Dendritic cell treated with granulocyte-macrophage colony-stimulating factor and Interleukin-4, amounts not matched to agents 40 ng/mL and 50 ng/mL, for 4 days (primary cell): ENCODE measurements around the gene NXPH3.

Experiments used
- H3K27ac Mint-ChIP-seq: one replicate; pipeline ENCODE4 v1.8.0; 2022; ENCODE audit warnings: mild to moderate bottlenecking, mixed read lengths
- H3K27me3 Mint-ChIP-seq: one replicate; pipeline ENCODE4 v1.8.0; 2022; ENCODE audit warnings: mild to moderate bottlenecking, mixed read lengths
- H3K36me3 Mint-ChIP-seq: one replicate; pipeline ENCODE4 v1.8.0; 2022; ENCODE audit warnings: low read depth, mixed read lengths
- H3K4me1 Mint-ChIP-seq: one replicate; pipeline ENCODE4 v1.8.0; 2022; ENCODE audit warnings: low read depth, mixed read lengths
- H3K4me3 Mint-ChIP-seq: one replicate; pipeline ENCODE4 v1.8.0; 2022; ENCODE audit warnings: mild to moderate bottlenecking, moderate library complexity, mixed read lengths
- H3K9me3 Mint-ChIP-seq: one replicate; pipeline ENCODE4 v1.8.0; 2022; ENCODE audit warnings: mixed read lengths
- intact Hi-C: fragments of 100-400 bp; cut with micrococcal nuclease; formaldehyde crosslinking; loops from one replicate; pipeline ENCODE4 v1.15.0; 2022

Gene NXPH3

DNA sequence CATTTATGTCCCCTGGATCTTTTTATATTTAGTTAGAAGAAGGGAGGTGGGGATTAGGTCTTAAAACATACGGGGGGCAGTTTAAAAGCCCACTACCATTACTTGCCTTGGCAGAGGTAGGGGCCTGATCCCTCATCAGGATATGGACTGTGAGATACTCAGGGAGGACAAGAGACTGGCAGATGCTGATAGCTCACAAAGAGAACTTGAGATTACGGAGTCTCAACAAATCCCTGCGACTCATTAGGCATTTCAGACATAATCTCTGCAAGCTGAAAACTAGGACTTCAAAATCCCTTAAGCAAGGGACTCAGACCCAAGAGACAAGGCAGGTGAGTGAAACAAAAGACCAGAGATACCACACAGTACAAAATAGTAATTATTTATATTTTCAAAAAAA lies 23.2 kb downstream of the NXPH3 start:
- peaks cover 87% of the 10 kb centered on the region for H3K36me3 Mint-ChIP-seq
- no peaks in the 10 kb centered on the region for H3K27me3 Mint-ChIP-seq
- intact Hi-C loops = no loop called here

DNA sequence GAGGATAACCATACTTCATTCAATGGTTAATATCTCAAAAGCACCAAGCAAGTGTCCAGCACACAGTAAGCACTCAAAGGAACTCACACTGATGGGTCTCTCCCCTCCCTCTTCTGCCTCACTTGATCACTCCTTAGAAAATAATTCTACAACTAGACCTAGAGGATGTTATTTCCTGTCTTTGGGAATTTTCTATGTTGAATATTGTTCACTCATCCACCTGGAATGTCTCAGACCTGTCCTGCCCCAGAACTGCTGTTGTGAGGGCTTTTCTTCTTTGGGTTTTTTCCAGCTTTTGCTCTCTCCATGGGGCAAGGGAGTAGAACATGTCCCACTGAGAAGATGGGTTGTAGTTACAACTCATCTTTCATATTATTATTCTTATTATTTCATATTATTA lies 25.3 kb downstream of the NXPH3 start:
- no peaks in the 10 kb centered on the region for H3K27me3 Mint-ChIP-seq
- no peak overlapping the region for H3K4me3 Mint-ChIP-seq
- H3K4me1 Mint-ChIP-seq = peaks cover 55% of the 10 kb centered on the region
- peaks cover 95% of the 10 kb centered on the region for H3K36me3 Mint-ChIP-seq
- no peak overlapping the region for H3K27ac Mint-ChIP-seq
- H3K9me3 Mint-ChIP-seq = no peaks in the 10 kb centered on the region
- intact Hi-C loops = no loop called here

More for the DNA sequence above, 23.2 kb downstream of the NXPH3 start:
- Mint-ChIP-seq H3K9me3 (no peaks in the 10 kb centered on the region), H3K4me1 (peaks cover 47% of the 10 kb centered on the region), H3K27ac (no peak overlapping the region), H3K4me3 (no peak overlapping the region)

DNA sequence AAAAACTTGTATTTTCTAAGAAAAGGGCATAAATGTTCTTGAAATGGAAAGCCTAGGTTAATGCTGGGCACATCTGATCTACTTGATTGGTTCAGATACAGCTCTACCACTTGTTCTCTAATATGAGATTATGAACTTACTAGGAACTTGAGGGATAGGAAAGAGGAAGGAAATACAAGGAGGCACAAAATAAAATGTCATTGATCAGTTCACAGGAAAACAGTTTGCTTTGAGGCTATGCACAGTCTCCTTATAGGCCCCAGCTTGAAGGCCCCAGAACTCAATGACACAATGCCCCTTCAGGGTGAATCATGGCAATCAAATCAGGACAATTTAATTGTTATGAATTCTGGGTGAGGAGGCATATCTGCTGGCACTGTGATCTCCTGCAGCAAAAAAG lies 27.1 kb downstream of the NXPH3 start:
- no peaks in the 10 kb centered on the region for H3K9me3 Mint-ChIP-seq
- peak overlapping the region; percentile 30 for H3K4me3 Mint-ChIP-seq
- intact Hi-C loops = no loop called here
- H3K27ac Mint-ChIP-seq = peak overlapping the region; percentile 65
- H3K4me1 Mint-ChIP-seq = peaks cover 39% of the 10 kb centered on the region
- H3K27me3 Mint-ChIP-seq = no peaks in the 10 kb centered on the region
- H3K36me3 Mint-ChIP-seq = peaks cover 95% of the 10 kb centered on the region

DNA sequence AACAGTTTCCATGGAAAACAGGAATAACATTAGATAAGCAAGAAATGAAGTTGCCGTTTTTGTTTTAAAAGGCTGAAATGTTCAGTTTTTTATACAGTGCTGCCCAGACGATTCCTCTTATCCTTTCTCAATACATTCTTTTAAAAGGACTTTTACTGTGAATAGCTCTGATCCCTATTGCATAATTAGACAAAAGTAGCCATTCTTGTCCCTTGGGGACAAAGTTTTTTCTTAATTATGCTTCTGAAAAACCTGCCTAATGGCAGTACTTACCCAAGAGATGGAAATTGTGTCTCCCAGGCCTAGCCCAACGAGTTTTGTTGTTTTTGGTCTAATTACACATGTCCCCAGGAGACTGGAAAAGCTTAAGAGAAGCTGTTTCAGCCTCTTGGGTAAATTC lies 27.6 kb downstream of the NXPH3 start:
- Mint-ChIP-seq H3K27me3 (no peaks in the 10 kb centered on the region), H3K4me1 (peaks cover 34% of the 10 kb centered on the region), H3K4me3 (no peak overlapping the region), H3K9me3 (no peaks in the 10 kb centered on the region), H3K36me3 (peaks cover 95% of the 10 kb centered on the region), H3K27ac (peak overlapping the region; percentile 65)
- intact Hi-C loops = no loop called here

DNA sequence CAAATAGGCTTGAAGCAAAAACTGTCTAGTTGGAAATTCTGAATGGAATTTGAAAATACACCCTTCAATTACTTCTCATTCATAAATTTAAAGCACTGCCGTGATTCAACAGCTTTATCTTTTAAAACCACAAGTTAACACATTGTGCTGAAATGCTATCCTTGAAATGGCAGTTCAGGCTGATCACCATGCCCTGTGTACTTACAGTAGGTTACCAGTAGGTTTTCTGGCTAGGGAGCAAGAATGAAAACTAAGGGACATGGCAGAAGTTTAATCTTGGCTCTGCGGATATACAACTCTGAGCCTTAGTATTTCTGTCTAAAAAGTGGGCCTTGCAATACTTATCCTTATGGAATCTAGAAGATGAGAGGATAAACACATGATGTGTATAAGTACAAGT lies 28.0 kb downstream of the NXPH3 start:
- no peak overlapping the region for H3K27ac Mint-ChIP-seq
- no peaks in the 10 kb centered on the region for H3K27me3 Mint-ChIP-seq
- intact Hi-C loops = no loop called here
- H3K4me1 Mint-ChIP-seq = peaks cover 30% of the 10 kb centered on the region
- peaks cover 95% of the 10 kb centered on the region for H3K36me3 Mint-ChIP-seq
- H3K4me3 Mint-ChIP-seq = no peak overlapping the region
- no peaks in the 10 kb centered on the region for H3K9me3 Mint-ChIP-seq

DNA sequence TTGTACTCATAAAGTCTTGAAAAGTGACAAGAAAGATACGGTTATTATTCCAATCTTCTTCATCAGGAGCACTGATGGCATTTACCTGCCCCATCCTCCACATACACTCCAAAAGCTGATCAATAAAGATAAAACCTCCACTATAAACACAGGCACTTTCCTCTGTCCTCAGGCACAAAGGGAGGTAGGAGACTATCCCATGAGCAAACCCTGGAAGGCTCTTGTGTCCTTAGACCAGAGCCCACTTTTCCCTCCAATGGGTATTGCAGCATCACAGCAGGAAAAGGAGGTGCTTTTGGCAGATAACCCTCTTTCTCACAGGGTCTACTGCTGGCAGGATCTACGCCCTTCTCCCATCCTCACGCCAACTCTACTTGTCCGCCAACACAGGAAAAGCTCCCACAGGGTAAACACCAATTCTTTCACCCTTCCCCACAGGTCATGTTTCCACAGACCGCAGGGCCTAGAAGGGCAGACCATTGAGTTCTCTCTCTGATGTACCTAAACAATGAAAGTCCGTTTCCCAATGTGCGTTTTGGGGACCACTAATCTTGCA lies 28.7 kb downstream of the NXPH3 start:
- peaks cover 95% of the 10 kb centered on the region for H3K36me3 Mint-ChIP-seq
- intact Hi-C loops = no loop called here
- no peak overlapping the region for H3K27ac Mint-ChIP-seq
- no peak overlapping the region for H3K4me3 Mint-ChIP-seq
- H3K9me3 Mint-ChIP-seq = no peaks in the 10 kb centered on the region
- no peaks in the 10 kb centered on the region for H3K27me3 Mint-ChIP-seq
- peaks cover 35% of the 10 kb centered on the region for H3K4me1 Mint-ChIP-seq

DNA sequence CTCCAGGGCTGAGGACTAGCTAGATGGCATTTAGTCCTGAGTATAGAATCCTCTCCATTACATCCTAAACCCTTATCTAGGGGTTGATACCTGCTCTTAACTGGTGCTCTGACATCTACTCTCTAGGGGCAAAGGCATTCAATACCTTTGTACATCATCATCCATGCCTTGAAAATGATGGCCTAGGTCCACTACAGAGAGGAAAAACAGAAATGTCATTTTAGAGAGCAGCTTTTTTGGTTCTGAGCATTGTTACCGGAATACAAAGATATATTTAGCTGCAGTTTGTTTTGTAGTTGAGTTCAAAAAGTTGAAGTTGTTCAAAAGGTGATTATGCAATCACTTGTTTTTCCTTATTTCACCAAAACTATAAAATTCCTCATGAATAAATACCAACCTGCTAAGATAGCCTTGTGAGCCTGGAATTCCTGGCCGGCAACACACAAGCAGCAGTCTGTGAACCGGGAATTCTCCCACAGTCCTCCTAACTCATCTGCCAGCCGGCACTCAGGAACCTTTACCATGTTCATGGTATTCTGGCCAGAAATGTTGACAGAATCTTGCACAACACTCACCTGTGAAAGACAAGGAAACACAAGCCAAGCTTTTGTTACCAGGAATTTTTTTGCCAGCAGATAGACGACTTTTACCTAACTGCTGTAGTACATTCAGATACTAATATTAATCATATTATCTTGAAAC lies 35.4 kb downstream of the NXPH3 start:
- intact Hi-C loops = loop anchor here (10.0 kb wide), 1 partner anchor 54 kb away; no protein-coding TSS in a partner anchor
- Mint-ChIP-seq H3K27me3 (no peaks in the 10 kb centered on the region), H3K4me1 (peaks cover 38% of the 10 kb centered on the region), H3K27ac (peak overlapping the region; percentile 57), H3K9me3 (no peaks in the 10 kb centered on the region), H3K36me3 (peaks cover 88% of the 10 kb centered on the region), H3K4me3 (no peak overlapping the region)

DNA sequence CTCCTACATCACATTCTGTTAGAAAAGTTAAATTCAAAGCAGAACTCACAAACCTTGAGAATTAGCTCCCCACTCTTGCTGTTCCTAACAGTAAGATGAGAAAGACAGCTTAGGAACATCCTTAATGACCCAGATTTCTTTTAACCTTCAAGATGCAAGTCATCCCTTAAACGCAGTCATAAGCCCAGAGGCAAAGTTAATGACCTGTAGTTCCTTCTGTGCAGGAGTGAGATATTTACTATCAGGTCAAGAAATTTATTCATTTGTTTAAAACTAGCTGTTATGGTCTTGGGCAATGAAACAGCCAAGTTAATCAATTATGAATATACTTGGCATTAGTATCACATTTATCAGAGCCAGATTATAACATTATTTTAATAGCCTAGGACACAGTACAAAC lies 37.1 kb downstream of the NXPH3 start:
- no peaks in the 10 kb centered on the region for H3K9me3 Mint-ChIP-seq
- H3K4me1 Mint-ChIP-seq = peaks cover 49% of the 10 kb centered on the region
- no peak overlapping the region for H3K27ac Mint-ChIP-seq
- intact Hi-C loops = loop anchor here (10.0 kb wide), 1 partner anchor 52 kb away; no protein-coding TSS in a partner anchor
- H3K36me3 Mint-ChIP-seq = peaks cover 79% of the 10 kb centered on the region
- H3K4me3 Mint-ChIP-seq = no peak overlapping the region
- no peaks in the 10 kb centered on the region for H3K27me3 Mint-ChIP-seq

DNA sequence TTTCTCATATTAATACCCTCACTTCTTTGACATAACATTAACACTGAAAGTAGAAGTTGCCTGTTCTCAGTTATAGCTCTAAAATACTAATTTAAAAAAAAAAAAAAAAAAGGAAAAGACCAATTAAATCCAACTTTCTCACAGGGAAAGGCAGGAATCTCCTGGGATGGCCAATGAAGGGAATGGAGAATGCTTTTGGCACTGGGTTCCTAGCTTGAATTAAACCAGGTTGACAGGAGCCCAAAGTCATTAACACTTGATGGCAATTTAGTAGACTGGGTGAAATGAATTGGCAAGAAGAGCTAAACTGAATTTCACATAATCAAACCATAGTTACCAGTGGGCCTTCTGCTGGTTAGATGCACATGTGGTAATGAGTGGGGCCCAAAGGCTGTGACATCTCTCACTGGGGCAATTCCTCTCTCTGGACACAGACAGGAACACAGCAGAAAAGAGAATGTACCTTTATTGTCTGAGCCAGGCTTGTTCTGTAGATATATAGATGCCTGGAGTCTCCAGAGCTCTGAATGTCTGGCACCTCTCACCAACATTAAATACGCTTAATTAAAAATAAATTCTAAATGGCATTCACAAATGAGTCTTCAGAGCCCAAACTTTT lies 37.6 kb downstream of the NXPH3 start:
- H3K36me3 Mint-ChIP-seq = peaks cover 79% of the 10 kb centered on the region
- no peak overlapping the region for H3K27ac Mint-ChIP-seq
- intact Hi-C loops = loop anchor here (10.0 kb wide), 1 partner anchor 52 kb away; no protein-coding TSS in a partner anchor
- H3K27me3 Mint-ChIP-seq = no peaks in the 10 kb centered on the region
- peaks cover 49% of the 10 kb centered on the region for H3K4me1 Mint-ChIP-seq
- no peak overlapping the region for H3K4me3 Mint-ChIP-seq
- H3K9me3 Mint-ChIP-seq = no peaks in the 10 kb centered on the region

DNA sequence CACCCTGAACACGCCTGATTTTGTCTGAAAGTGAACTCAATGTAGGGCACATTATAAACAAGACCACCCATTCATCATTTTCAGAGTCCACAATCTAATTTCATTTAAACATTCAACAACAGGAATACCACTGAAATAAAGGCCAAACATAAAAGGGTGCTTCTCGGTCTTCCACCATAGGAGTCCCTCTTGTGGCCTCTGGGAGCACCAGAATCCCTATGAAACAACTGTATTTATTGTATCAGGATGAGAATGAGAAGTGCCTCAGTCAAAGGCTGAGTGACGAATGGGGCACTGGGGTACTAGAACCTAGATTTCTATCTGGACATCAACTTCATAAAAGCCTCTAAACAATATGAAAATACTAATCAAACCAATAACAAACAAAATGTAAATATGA lies 40.4 kb downstream of the NXPH3 start:
- peaks cover 28% of the 10 kb centered on the region for H3K4me1 Mint-ChIP-seq
- peaks cover 79% of the 10 kb centered on the region for H3K36me3 Mint-ChIP-seq
- H3K27ac Mint-ChIP-seq = no peak overlapping the region
- intact Hi-C loops = loop anchor here (10.0 kb wide), 1 partner anchor 49 kb away; no protein-coding TSS in a partner anchor
- H3K9me3 Mint-ChIP-seq = no peaks in the 10 kb centered on the region
- H3K27me3 Mint-ChIP-seq = no peaks in the 10 kb centered on the region
- no peak overlapping the region for H3K4me3 Mint-ChIP-seq

DNA sequence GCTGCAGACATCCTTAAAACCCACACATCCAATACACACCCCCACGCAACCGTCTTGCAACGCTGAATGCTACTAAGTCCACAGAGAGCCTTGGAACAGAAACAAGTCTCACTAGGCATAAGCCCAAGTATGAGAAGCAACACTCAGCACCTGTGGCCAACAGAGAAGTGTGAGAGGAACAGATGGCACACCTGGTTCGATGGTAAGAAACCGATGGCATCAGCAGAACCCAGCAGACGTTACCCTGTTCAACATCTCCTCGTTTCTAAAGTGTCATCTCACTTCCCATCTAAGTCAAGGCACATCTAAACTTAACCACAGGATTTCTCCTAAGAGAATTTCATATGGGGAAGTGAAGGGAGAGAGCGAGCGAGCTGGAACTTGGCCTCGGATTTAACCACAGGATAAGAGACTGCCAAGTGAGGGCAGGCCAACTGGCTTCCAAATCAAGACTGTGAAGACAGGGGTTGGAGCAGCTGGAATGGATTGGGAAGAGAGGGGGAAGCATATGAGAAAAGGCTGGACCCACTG lies 41.0 kb downstream of the NXPH3 start:
- Mint-ChIP-seq H3K27me3 (no peaks in the 10 kb centered on the region), H3K4me1 (peaks cover 22% of the 10 kb centered on the region), H3K27ac (peak overlapping the region; percentile 66), H3K9me3 (no peaks in the 10 kb centered on the region), H3K4me3 (no peak overlapping the region), H3K36me3 (peaks cover 79% of the 10 kb centered on the region)
- intact Hi-C loops = loop anchor here (10.0 kb wide), 1 partner anchor 48 kb away; no protein-coding TSS in a partner anchor

DNA sequence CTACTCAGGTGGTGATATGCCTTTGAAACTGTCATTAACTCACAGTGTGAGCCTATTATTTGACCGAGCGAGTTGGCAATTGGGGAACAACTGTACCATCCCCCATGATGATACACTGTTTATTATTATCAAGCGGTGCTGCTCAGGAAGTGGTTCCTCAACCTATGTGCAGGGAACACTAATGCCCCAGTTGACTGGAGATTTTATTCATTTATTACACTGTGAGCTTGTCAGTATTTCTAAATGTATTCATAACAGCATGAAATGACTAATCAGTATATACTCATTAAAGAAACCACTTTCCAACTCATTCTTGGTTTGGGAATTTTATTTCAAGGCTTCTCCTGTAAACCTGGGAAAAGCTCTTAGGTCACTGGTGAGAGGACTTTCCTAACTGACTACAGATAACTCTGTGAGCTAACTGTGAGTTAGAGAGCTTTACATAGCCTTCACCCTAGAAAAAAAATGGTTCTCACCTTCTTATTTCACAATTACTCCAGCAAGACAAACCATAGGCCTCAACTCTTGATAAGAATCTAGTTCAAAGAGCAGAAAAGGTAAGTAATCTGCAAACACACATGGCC lies 42.4 kb downstream of the NXPH3 start:
- H3K36me3 Mint-ChIP-seq = peaks cover 83% of the 10 kb centered on the region
- H3K4me1 Mint-ChIP-seq = peaks cover 23% of the 10 kb centered on the region
- peak overlapping the region; percentile 32 for H3K27ac Mint-ChIP-seq
- no peaks in the 10 kb centered on the region for H3K27me3 Mint-ChIP-seq
- intact Hi-C loops = loop anchor here (10.0 kb wide), 1 partner anchor 47 kb away; no protein-coding TSS in a partner anchor
- no peaks in the 10 kb centered on the region for H3K9me3 Mint-ChIP-seq
- no peak overlapping the region for H3K4me3 Mint-ChIP-seq

DNA sequence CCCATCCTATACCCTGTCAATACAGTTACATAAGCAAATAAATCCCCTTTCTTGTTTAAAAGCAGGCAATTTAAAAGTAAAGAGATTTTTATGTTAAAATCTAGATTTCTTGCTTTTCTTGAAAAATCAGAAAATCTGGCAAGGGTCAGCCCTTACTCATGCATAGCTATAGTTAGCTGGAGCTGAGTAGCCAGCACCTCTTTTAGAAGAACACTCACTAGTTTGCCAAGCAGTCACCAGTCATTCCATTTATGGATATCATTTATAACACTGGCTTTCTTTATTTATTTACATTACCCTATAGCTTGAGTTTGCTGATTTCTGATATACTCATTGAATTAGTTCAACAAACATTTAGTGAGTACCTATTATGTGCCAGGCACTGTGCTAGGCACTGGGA lies 45.7 kb downstream of the NXPH3 start:
- Mint-ChIP-seq H3K9me3 (no peaks in the 10 kb centered on the region), H3K4me1 (peaks cover 18% of the 10 kb centered on the region), H3K27ac (no peak overlapping the region), H3K27me3 (no peaks in the 10 kb centered on the region), H3K36me3 (peaks cover 74% of the 10 kb centered on the region), H3K4me3 (no peak overlapping the region)
- intact Hi-C loops = no loop called here
